Neutrophil (primary cell): ENCODE data around the gene TMBIM1.

ENCODE experiments used
- H3K27ac ChIP-seq: fragments of 200-600 bp; sonication (generic); 2 replicates; pipeline ENCODE4 v1.5.1; 2016; ENCODE audit warnings: mild to moderate bottlenecking, moderate library complexity
- H3K27me3 ChIP-seq: fragments of 200-600 bp; sonication (generic); 2 replicates; pipeline ENCODE4 v1.6.0; 2016; ENCODE audit warnings: mild to moderate bottlenecking
- H3K36me3 ChIP-seq: fragments of 200-600 bp; sonication (generic); 2 replicates; pipeline ENCODE4 v1.5.1; 2017
- H3K4me1 ChIP-seq, 2 experiments: fragments of 200-600 bp in 1 of 2; sonication (generic) in 1 of 2; 1 replicate in 1 of 2; 2 replicates in 1 of 2; pipeline versions ENCODE4 v1.5.1 to v1.6.1; 2013 to 2016; ENCODE audit warnings: low read depth in 1 of 2, low read length in 1 of 2, mild to moderate bottlenecking in 1 of 2, moderate library complexity in 1 of 2; ENCODE audit not compliant: control insufficient read depth in 1 of 2, insufficient read depth in 1 of 2
- H3K4me3 ChIP-seq, 2 experiments: fragments of 200-600 bp in 1 of 2; sonication (generic) in 1 of 2; 1 replicate in 1 of 2; 2 replicates in 1 of 2; pipeline ENCODE4 v1.5.1; 2013 to 2016; ENCODE audit warnings: low read depth in 1 of 2, low read length in 1 of 2, mild to moderate bottlenecking in 1 of 2, moderate library complexity in 1 of 2
- H3K9me3 ChIP-seq: fragments of 200-600 bp; sonication (generic); 2 replicates; pipeline ENCODE4 v1.5.1; 2016
- CTCF ChIP-seq: fragments of 200-600 bp; sonication (generic); IDR thresholded peaks from 2 replicates; pipeline ENCODE4 v1.5.1; 2016; ENCODE audit warnings: antibody characterized with exemption

TMBIM1 gene

GRCh38 chr2:218270721-218271486 lies 21.4 kb downstream of the TMBIM1 start:
- Histone ChIP-seq H3K4me3 (peak overlapping the region; percentile 79 to 84), H3K9me3 (no peaks in the 10 kb centered on the region), H3K27ac (peak overlapping the region; percentile 79), H3K36me3 (peaks cover 32% of the 10 kb centered on the region), H3K27me3 (no peaks in the 10 kb centered on the region), H3K4me1 (peaks cover 43 to 46% of the 10 kb centered on the region in 2 experiments)
- TF ChIP-seq CTCF, result no peak

- Histone ChIP-seq H3K4me3 (peak within 1 kb of the TSS; percentile 79 to 84), H3K27ac (peak within 1 kb of the TSS; percentile 79), H3K9me3 (no peaks in the 10 kb centered on the region), H3K27me3 (no peaks in the 10 kb centered on the region), H3K4me1 (peaks cover 35 to 39% of the 10 kb centered on the region in 2 experiments), H3K36me3 (peaks cover 32% of the 10 kb centered on the region)
- TF ChIP-seq CTCF, result peak; percentile 66
Observed at GRCh38 chr2:218269900-218270720, 22.2 kb downstream of the TMBIM1 start, which contains the start of the genes AAMP and PNKD. Gene AAMP, minus strand, starts transcription at chr2:218270137. Its CDS starts 51 bp downstream, at chr2:218270086. Gene PNKD, plus strand, starts transcription at chr2:218270519. Its CDS starts 17 bp downstream, at chr2:218270536.

DNA sequence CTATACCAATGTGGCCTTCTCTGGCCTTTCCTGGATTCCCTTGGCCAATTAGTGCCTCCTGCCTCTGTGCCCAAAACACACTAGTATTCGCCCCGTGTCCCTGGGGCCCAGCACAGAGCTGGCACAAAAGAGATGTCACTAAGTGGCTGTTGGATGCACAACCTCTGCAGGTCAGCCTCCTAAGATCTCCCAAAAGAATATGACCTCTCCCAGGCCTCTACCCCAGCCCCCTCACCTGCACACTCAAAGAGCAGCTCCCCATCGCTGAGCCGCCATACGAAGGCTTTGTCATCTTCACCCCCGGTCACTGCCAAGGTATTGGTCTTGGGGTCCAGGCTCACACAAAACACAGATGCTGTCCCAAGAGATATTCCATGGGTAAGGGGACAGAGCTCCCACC lies 25.0 kb downstream of the TMBIM1 start:
- H3K36me3 ChIP-seq, result peaks cover 41% of the 10 kb centered on the region
- TF ChIP-seq CTCF, result no peak
- H3K4me3 ChIP-seq, result no peak overlapping the region
- H3K9me3 ChIP-seq, result no peaks in the 10 kb centered on the region
- H3K27me3 ChIP-seq, result no peaks in the 10 kb centered on the region
- peaks cover 27 to 31% of the 10 kb centered on the region in 2 experiments for H3K4me1 ChIP-seq
- H3K27ac ChIP-seq, result no peak overlapping the region

- H3K4me3 ChIP-seq, result no peak overlapping the region
- peaks cover 23 to 25% of the 10 kb centered on the region in 2 experiments for H3K4me1 ChIP-seq
- H3K27ac ChIP-seq, result no peak overlapping the region
- H3K9me3 ChIP-seq, result no peaks in the 10 kb centered on the region
- no peak for TF ChIP-seq CTCF
- H3K27me3 ChIP-seq, result no peaks in the 10 kb centered on the region
- H3K36me3 ChIP-seq, result peaks cover 41% of the 10 kb centered on the region
Observed at GRCh38 chr2:218266316-218266979, 25.9 kb downstream of the TMBIM1 start.

GRCh38 chr2:218265626-218266025 lies 26.7 kb downstream of the TMBIM1 start:
- H3K27me3 ChIP-seq, result no peaks in the 10 kb centered on the region
- no peak for TF ChIP-seq CTCF
- no peak overlapping the region for H3K4me3 ChIP-seq
- H3K4me1 ChIP-seq, result peaks cover 15 to 17% of the 10 kb centered on the region in 2 experiments
- no peak overlapping the region for H3K27ac ChIP-seq
- no peaks in the 10 kb centered on the region for H3K9me3 ChIP-seq
- peaks cover 41% of the 10 kb centered on the region for H3K36me3 ChIP-seq
